Urinary bladder (tissue), 4 donors: ENCODE data around the gene CCDC6. TPM values are rescaled to one million over a fixed set of nuclear protein-coding genes. Genes with fewer than 3 reads are reported as not detected.
"Not testable (repeated sequence)": the region's sequence is repeated elsewhere in the genome, so short reads cannot be mapped to it uniquely, and the experiment has no call there.

ENCODE experiments used
- DNase-seq: peaks from one replicate; pipeline ENCODE4 v3.0.0-alpha.2; 2015; ENCODE audit errors: extremely low spot score
- H3K27ac ChIP-seq: one replicate; pipeline ENCODE4 v1.5.1; 2013; ENCODE audit warnings: low read depth, mild to moderate bottlenecking, moderate library complexity
- H3K36me3 ChIP-seq: one replicate; pipeline ENCODE4 v1.6.1; 2013; ENCODE audit warnings: mild to moderate bottlenecking, moderate library complexity; ENCODE audit not compliant: insufficient read depth
- H3K4me1 ChIP-seq: one replicate; pipeline ENCODE4 v1.6.1; 2013; ENCODE audit warnings: mild to moderate bottlenecking, moderate library complexity; ENCODE audit not compliant: insufficient read depth
- H3K4me3 ChIP-seq: one replicate; pipeline ENCODE4 v1.5.1; 2013; ENCODE audit warnings: low read depth, low read length
- WGBS: extraction: QIAGEN DNeasy Blood & Tissue Kit; methylation state at CpG from one replicate; pipeline ENCODE4 v1.1.7; 2013; 5-methylcytosine and 5-hydroxymethylcytosine counted together
- polyA plus RNA-seq: library from polyadenylated mRNA; stranded (reverse); fragments of 200-250 nt; gene quantifications from one replicate; pipeline ENCODE4 v1.2.3, GENCODE V29; 2013
- total RNA-seq: library from RNA; depleted of rRNA; stranded (reverse); fragments of >200 nt; gene quantifications from one replicate; pipeline ENCODE4 v1.2.3, GENCODE V29; 2014
- donor health status: healthy with polysubstance abuse.
- donor health status: healthy.

CCDC6 gene
- total and polyA plus RNA-seq, 2 donors = 22.8 to 58.2 TPM

DNA sequence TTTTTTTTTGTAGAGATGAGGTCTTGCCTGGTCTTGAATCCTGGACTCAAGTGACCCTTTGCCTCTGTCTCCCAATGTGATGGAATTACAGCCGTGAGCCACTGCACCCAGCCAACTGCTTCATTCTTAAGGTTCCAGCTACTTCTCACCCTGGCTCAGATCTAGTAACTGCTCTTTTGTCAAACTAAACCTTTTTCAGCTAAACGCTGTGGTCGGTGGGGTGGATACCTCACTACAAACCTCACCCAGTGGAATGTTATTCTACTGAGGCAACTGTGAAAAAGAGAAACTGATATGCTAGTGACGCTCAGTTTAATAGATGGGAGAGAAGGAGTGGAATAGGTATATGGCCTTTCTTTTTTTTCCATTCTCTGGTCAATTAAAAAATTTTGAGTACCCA is 151.4 kb downstream of the CCDC6 start:
- no peaks in the 10 kb centered on the region for H3K36me3 ChIP-seq
- DNase-seq = no peak
- no peak overlapping the region for H3K4me3 ChIP-seq
- no peaks in the 10 kb centered on the region for H3K4me1 ChIP-seq
- 88% methylated on average over 4 of the region's 4 CpGs for WGBS
- H3K27ac ChIP-seq = no peak overlapping the region

DNA sequence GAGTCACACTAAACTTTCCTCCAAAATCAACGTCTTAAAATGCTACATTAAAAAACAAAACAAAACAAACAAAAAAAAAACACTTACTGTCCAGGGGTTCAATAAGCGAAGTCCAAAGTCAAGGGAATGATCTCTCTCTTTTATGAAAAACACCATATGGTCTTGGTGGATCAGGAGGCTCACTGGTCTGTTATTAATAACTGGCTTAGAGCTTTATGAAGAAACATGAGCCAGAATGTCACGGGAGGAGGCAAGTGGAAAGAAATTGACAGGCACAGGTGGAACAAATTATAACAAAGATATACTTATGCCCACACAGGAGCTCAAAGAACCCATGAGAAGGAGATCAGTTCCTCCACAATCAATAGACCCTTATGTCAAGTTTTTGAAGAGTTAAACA is 153.1 kb downstream of the CCDC6 start, which contains the start of gene MRLN:
TSS of gene MRLN (minus strand) at position 189 of the 400 bp plus-strand sequence.
- DNase-seq = no peak
- no peak within 1 kb of the TSS for H3K4me3 ChIP-seq
- no peaks in the 10 kb centered on the region for H3K4me1 ChIP-seq
- WGBS = 42% methylated on average over 3 of the region's 3 CpGs
- no peak within 1 kb of the TSS for H3K27ac ChIP-seq
- no peaks in the 10 kb centered on the region for H3K36me3 ChIP-seq

GRCh38 chr10:59752278-59752940 is 153.9 kb downstream of the CCDC6 start:
- WGBS = 68% methylated on average over 2 of the region's 2 CpGs
- Histone ChIP-seq H3K27ac (no peak overlapping the region), H3K4me3 (no peak overlapping the region), H3K4me1 (no peaks in the 10 kb centered on the region), H3K36me3 (no peaks in the 10 kb centered on the region)
- no peak for DNase-seq

DNA sequence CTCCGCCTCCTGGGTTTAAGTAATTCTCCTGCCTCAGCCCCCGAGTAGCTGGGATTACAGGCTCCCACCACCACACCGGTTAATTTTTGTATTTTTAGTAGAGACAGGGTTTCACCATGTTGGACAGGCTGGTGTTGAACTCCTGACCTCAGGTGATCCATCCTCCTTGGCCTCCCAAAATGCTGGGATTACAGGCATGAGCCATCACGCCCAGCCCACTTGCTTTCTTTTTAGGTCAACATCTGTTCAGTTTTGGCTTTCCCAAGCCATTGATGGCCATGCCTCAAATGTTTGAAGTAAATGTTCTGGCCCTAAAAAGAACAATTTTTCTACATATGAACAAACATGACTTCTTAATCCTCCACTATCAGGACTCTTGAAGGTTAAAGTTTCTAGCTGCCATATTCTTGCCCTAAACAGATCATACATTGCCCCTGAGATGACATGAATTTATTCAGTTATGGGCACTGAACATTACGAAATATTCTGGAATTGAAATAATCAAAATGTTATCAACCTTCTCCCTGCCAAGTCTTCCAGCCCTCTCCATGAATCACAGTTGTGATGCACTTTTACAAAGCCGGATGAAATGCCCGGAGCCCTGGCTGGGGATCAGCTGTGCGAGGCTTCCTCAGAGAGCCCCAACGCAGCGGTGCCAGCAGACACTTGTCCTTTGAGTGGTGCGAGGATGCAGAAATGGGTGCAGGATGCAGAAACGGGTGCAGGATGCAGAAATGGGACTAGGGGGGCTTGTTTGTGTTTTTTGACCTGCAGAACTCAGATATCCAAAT is 156.0 kb downstream of the CCDC6 start:
- no peak overlapping the region for H3K4me3 ChIP-seq
- WGBS = 67% methylated on average over 12 of the region's 12 CpGs
- no peak overlapping the region for H3K27ac ChIP-seq
- DNase-seq = no peak
- H3K4me1 ChIP-seq = no peaks in the 10 kb centered on the region
- H3K36me3 ChIP-seq = no peaks in the 10 kb centered on the region

DNA sequence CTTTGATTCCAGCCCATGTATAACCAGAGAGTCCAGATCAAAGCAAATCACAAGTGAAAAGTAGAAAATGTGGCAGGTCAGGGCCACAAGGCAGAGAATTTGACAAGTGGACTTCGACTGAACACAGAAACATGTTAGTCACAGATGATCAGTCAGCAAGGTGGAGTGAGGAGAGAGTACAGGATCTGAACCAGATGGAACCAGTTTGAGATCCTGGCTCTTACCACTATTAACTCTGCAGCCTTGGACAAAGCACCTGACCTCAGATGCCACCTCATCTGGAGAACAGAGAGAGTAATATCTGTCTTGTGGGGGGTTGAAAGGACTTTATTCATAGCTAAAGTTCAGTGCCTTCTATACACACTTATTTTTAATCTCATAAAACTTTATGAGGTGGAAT is 157.5 kb downstream of the CCDC6 start:
- 61% methylated on average over 1 of the region's 1 CpG for WGBS
- H3K4me3 ChIP-seq = no peak overlapping the region
- H3K4me1 ChIP-seq = no peaks in the 10 kb centered on the region
- no peak for DNase-seq
- no peaks in the 10 kb centered on the region for H3K36me3 ChIP-seq
- no peak overlapping the region for H3K27ac ChIP-seq

- Histone ChIP-seq H3K4me3 (no peak overlapping the region), H3K36me3 (no peaks in the 10 kb centered on the region), H3K4me1 (no peaks in the 10 kb centered on the region), H3K27ac (no peak overlapping the region)
- 68% methylated on average over 2 of the region's 2 CpGs for WGBS
- DNase-seq = no peak
Measured at GRCh38 chr10:59745163-59745650, 161.1 kb downstream of the CCDC6 start.

DNA sequence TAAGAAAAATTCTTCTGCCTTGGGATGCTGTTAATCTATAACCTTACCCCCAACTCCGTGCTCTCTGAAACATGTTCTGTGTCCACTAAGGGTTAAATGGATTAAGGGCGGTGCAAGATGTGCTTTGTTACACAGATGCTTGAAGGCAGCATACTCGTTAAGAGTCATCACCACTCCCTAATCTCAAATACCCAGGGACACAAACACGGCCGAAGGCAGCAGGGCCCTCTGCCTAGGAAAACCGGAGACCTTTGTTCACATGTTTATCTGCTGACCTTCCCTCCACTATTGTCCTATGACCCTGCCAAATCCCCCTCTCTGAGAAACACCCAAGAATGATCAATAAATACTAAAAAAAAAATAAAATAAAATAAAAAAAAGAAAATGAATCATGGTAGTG is 161.6 kb downstream of the CCDC6 start:
- not testable (repeated sequence) for DNase-seq, H3K36me3 ChIP-seq, H3K27ac ChIP-seq, H3K4me1 ChIP-seq, H3K4me3 ChIP-seq
- 76% methylated on average over 6 of the region's 6 CpGs for WGBS

- not testable (repeated sequence) for H3K4me3 ChIP-seq, H3K27ac ChIP-seq, DNase-seq, H3K36me3 ChIP-seq, H3K4me1 ChIP-seq
- WGBS = 94% methylated on average over 32 of the region's 32 CpGs
Measured at GRCh38 chr10:59744156-59744555, 162.2 kb downstream of the CCDC6 start.

GRCh38 chr10:59741583-59741982 is 164.8 kb downstream of the CCDC6 start:
- no peak overlapping the region for H3K4me3 ChIP-seq
- no peak for DNase-seq
- no peak overlapping the region for H3K27ac ChIP-seq
- no peaks in the 10 kb centered on the region for H3K36me3 ChIP-seq
- WGBS = 92% methylated on average over 5 of the region's 5 CpGs
- no peaks in the 10 kb centered on the region for H3K4me1 ChIP-seq

DNA sequence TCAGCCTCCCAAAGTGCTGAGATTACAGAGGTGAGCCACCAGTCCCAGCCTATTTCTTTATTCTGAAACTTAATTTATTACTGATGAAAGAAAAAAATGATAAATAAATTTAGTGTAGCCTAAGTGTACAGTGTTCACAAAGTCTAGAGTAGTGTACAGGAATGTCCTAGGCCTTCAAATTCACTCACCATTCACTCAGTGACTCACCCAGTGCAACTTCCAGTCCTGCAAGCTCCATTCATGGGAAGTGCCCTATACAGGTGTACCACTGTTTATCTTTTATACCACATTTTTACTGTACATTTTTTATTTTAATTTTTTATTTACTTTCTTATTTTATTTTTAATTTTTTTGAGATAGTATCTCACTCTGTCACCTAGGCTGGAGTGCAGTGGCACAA is 165.3 kb downstream of the CCDC6 start:
- DNase-seq = no peak
- Histone ChIP-seq H3K36me3 (no peaks in the 10 kb centered on the region), H3K4me3 (no peak overlapping the region), H3K27ac (no peak overlapping the region), H3K4me1 (no peaks in the 10 kb centered on the region)

Other genes with a start within 250 kb of the CCDC6 start
- 9.2 TPM for gene SLC16A9, start 196.7 kb downstream of the CCDC6 start, total RNA-seq
- 1.2 TPM for gene SLC16A9, start 196.7 kb downstream of the CCDC6 start, polyA plus RNA-seq
- 5.7 TPM for gene MRLN, start 153.1 kb downstream of the CCDC6 start, total RNA-seq
- gene MRLN, start 153.1 kb downstream of the CCDC6 start, polyA plus RNA-seq = not detected